Activated B cell treated with CpG ODN at 0.5 μM for 24 hours (primary cell): ENCODE results near the gene AP5B1. TPM values are rescaled to one million over a fixed set of nuclear protein-coding genes. Genes with fewer than 3 reads are reported as not detected.

Experiments used
- ATAC-seq: fragments of 200-7000 bp; cut with Tn5 transposase; one replicate; pipeline ENCODE4 v1.10.0; 2021; ENCODE audit warnings: low read depth, mild to moderate bottlenecking, moderate library complexity
- CTCF ChIA-PET: fragments of 350-600 bp; sonication (Branson Sonifier 250); formaldehyde crosslinking; loops from one replicate; lab custom pipeline; 2021; ENCODE audit warnings: antibody characterized with exemption; lab: Charles Lee
- POLR2A ChIA-PET: fragments of 350-600 bp; sonication (Branson Sonifier 250); formaldehyde crosslinking; loops from one replicate; lab custom pipeline; 2021; ENCODE audit warnings: antibody characterized with exemption; lab: Charles Lee
- DNase-seq: peaks from one replicate; pipeline ENCODE4 v3.0.0; 2022
- H3K27ac Mint-ChIP-seq: one replicate; pipeline ENCODE4 v1.8.0; 2020; ENCODE audit warnings: mixed read lengths
- H3K27me3 Mint-ChIP-seq: one replicate; pipeline ENCODE4 v1.8.0; 2021; ENCODE audit warnings: mixed read lengths
- H3K36me3 Mint-ChIP-seq: one replicate; pipeline ENCODE4 v1.8.0; 2021; ENCODE audit warnings: low read depth, mixed read lengths
- H3K4me1 Mint-ChIP-seq: one replicate; pipeline ENCODE4 v1.8.0; 2021; ENCODE audit warnings: mixed read lengths
- H3K4me3 Mint-ChIP-seq: one replicate; pipeline ENCODE4 v1.8.0; 2020; ENCODE audit warnings: mild to moderate bottlenecking, mixed read lengths
- H3K9me3 Mint-ChIP-seq: one replicate; pipeline ENCODE4 v1.8.0; 2020; ENCODE audit warnings: mixed read lengths
- intact Hi-C: fragments of 100-400 bp; cut with micrococcal nuclease; formaldehyde crosslinking; loops from one replicate; pipeline ENCODE4 v1.15.1; 2024
- total RNA-seq: library from RNA; stranded (reverse); gene quantifications from 2 replicates; pipeline ENCODE4 v1.2.3, GENCODE V29; 2022
- TF ChIP-seq, protein P1 (sequence below): fragments of 200-600 bp; IDR thresholded peaks from one replicate; pipeline ENCODE4 v1.8.0; 2022; ENCODE audit warnings: antibody characterized with exemption, mild to moderate bottlenecking

AP5B1 gene
- total RNA-seq, 1 donor from 2014 or later = 20.9 TPM

DNA sequence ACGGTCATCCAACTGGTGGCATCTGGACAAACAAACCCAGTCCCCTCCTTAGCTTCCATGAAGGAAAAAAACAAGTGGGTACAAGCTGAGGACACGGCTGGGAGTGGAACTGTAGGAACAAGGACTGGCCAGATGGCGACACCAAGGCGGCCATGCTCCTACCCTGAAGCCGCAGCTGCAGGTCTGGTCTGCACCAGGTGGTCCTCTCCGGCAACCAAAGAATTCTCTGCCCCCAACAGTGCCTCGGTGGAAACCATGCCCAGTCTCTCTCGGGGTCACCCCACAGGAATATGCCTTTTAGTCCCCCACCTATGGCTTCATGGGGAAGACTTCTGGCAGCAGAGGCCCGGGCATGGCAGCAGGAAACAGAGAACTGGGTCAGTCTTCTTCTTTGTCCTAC lies 28.7 kb upstream of the AP5B1 start:
- Mint-ChIP-seq H3K4me1 (no peaks in the 10 kb centered on the region), H3K9me3 (no peaks in the 10 kb centered on the region), H3K36me3 (no peaks in the 10 kb centered on the region), H3K27ac (no peak overlapping the region), H3K27me3 (peaks cover 2% of the 10 kb centered on the region), H3K4me3 (no peak overlapping the region)
- ATAC-seq (no peak), DNase-seq (no peak)
- TF ChIP-seq, protein P1, sequence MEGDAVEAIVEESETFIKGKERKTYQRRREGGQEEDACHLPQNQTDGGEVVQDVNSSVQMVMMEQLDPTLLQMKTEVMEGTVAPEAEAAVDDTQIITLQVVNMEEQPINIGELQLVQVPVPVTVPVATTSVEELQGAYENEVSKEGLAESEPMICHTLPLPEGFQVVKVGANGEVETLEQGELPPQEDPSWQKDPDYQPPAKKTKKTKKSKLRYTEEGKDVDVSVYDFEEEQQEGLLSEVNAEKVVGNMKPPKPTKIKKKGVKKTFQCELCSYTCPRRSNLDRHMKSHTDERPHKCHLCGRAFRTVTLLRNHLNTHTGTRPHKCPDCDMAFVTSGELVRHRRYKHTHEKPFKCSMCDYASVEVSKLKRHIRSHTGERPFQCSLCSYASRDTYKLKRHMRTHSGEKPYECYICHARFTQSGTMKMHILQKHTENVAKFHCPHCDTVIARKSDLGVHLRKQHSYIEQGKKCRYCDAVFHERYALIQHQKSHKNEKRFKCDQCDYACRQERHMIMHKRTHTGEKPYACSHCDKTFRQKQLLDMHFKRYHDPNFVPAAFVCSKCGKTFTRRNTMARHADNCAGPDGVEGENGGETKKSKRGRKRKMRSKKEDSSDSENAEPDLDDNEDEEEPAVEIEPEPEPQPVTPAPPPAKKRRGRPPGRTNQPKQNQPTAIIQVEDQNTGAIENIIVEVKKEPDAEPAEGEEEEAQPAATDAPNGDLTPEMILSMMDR = no peak
- POLR2A ChIA-PET = interaction anchor here (1.2 kb wide), 1 partner anchor 147 kb away, joined by 3 read pairs; the partner anchor contains the start of gene RELA
- intact Hi-C loops = no loop called here
- CTCF ChIA-PET = interaction anchor here (1.0 kb wide), 1 partner anchor 29 kb away, joined by 3 read pairs; the partner anchor contains the start of gene AP5B1

DNA sequence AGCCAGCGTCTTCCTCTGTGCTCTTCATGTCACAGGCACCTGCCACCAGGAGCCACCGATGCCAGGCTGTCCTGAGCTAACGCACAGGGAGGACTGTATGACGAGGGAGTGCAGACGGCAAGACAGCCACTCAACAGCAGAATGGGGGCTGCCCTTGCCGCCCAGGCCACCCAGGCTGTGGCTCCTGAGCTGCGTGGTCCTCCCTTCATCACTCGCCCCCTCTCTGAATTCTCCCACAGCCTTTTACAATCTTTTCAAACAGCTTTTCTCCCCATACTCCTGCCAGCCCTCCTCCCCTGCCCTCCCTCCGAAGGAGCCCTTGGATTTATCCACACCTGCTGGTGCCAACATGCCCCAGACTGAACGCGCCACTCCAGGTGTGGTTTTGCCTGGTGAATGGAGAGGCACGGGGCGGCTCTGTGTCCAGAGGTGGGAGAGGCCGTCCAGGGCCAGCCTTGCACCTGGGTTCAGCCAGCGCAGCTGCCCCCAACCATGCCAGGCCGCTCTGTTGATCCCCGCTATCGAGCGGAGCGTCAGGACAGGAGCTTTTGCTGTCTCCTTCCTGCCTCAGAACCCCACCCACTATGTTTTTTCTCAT lies 28.1 kb upstream of the AP5B1 start:
- no peaks in the 10 kb centered on the region for H3K36me3 Mint-ChIP-seq
- CTCF ChIA-PET = interaction anchor here (1.0 to 2.1 kb wide), 2 partner anchors 10 to 28 kb away, joined by 3 to 7 read pairs; partner anchors contain the start of gene AP5B1

DNA sequence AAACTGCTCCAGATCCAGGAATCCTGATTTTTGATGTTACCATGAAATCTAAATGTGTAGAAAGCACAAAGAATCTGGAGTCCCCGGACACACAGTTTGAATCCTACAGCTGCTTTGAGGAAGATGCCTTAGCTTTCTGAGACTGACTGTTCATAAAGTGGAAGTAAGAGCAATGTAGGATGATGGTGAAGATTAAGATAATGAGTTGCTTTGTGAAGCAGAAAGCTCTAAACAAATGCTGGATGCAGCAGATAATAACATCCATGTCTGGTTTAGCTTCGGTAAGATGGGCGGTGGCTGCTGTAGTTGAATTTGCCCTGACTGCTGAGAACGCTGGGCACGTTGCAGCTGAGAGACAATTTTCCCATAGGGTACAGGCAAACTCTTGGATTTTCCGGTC lies 26.2 kb upstream of the AP5B1 start:
- CTCF ChIA-PET = interaction anchor here (1.0 to 2.1 kb wide), 3 partner anchors 11 to 78 kb away, joined by 4 to 7 read pairs (median 4); no protein-coding TSS in a partner anchor
- H3K27ac Mint-ChIP-seq = no peak overlapping the region
- ATAC-seq (no peak), DNase-seq (no peak)
- TF ChIP-seq, protein P1 = no peak
- no peaks in the 10 kb centered on the region for H3K9me3 Mint-ChIP-seq
- H3K27me3 Mint-ChIP-seq = peaks cover 12% of the 10 kb centered on the region
- H3K36me3 Mint-ChIP-seq = no peaks in the 10 kb centered on the region
- POLR2A ChIA-PET = interaction anchor here (0.6 to 0.9 kb wide), 3 partner anchors 190 to 706 kb away, joined by 4 to 7 read pairs (median 6); no protein-coding TSS in a partner anchor
- no peak overlapping the region for H3K4me3 Mint-ChIP-seq
- intact Hi-C loops = no loop called here
- peaks cover 7% of the 10 kb centered on the region for H3K4me1 Mint-ChIP-seq

More for the DNA sequence above, 28.1 kb upstream of the AP5B1 start:
- intact Hi-C loops = no loop called here
- Mint-ChIP-seq H3K27me3 (peaks cover 3% of the 10 kb centered on the region), H3K4me1 (no peaks in the 10 kb centered on the region), H3K9me3 (no peaks in the 10 kb centered on the region), H3K27ac (no peak overlapping the region), H3K4me3 (no peak overlapping the region)
- TF ChIP-seq, protein P1 = no peak
- ATAC-seq (no peak), DNase-seq (no peak)
- POLR2A ChIA-PET = interaction anchor here (1.2 kb wide), 1 partner anchor 146 kb away, joined by 3 read pairs; the partner anchor contains the start of gene RELA

DNA sequence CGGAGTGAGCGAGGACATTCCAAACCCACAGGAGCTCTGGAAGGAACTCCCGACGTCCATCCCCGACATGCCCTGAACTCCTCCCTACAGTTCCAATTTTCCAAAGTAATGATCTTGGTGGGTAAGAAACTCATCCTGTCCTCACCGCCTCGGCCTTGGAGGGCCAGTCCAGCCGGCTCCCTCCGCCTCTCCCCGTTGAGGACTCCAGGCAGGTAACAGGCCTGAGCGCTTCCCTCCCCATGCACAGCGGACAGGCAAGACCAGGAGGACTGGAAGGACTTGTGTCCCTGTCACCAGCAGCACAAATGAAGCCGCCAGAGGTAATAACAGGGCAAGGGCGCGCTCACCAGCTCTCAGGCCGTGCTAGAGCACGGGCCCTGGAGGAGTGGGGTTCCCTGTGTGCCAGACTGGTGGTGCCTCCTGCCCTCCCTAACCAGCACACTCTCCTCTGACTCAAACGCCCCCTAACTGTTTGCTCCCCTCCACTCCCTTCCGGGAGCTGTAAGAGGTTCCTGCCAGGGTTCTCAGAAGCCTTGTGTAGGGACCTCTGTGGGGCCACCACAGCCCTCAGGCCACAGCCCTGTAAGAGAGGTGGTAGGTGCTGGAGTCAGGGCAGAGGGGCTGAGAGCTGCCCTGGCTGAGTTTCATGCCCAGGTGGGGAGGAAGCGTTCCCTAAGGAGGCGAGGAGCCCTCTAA lies 23.2 kb upstream of the AP5B1 start:
- intact Hi-C loops = no loop called here
- Mint-ChIP-seq H3K9me3 (no peaks in the 10 kb centered on the region), H3K4me3 (no peak overlapping the region), H3K27me3 (peaks cover 12% of the 10 kb centered on the region), H3K4me1 (peaks cover 7% of the 10 kb centered on the region), H3K27ac (no peak overlapping the region), H3K36me3 (no peaks in the 10 kb centered on the region)
- ChIA-PET CTCF (no interaction called here), POLR2A (interaction anchor here (0.6 to 1.1 kb wide), 2 partner anchors 14 to 456 kb away, joined by 3 to 4 read pairs; no protein-coding TSS in a partner anchor)
- ATAC-seq (no peak), DNase-seq (no peak)
- TF ChIP-seq, protein P1 = no peak

DNA sequence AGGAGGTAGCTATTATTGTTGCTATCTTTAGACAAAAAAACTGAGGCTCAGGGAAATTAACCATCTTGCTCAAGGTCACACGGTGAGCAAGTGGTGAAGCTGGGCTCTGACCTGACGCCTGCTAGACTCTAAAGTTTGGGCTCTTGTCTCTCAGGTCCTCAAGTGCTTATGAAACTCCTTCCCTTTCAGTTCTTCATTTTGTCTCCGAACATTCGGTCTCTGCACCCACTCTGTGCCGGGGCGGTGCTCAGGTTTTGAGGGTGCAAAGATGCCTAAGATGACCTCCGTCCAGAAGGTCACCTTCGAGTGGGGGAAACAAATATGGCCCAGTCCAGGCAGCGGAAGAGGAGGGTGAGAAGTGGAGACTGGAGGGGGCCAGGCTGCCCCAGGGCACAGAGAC lies 22.1 kb upstream of the AP5B1 start:
- no peak overlapping the region for H3K27ac Mint-ChIP-seq
- no peak for DNase-seq
- H3K36me3 Mint-ChIP-seq = no peaks in the 10 kb centered on the region
- ChIA-PET POLR2A (interaction anchor here (0.6 to 1.0 kb wide), 5 partner anchors 10 to 163 kb away, joined by 3 to 7 read pairs (median 3); no protein-coding TSS in a partner anchor), CTCF (interaction anchor here (1.1 kb wide), 1 partner anchor 23 kb away, joined by 10 read pairs; the partner anchor contains the start of gene AP5B1)
- no peaks in the 10 kb centered on the region for H3K9me3 Mint-ChIP-seq
- H3K27me3 Mint-ChIP-seq = peaks cover 12% of the 10 kb centered on the region
- TF ChIP-seq, protein P1 = no peak
- peaks cover 7% of the 10 kb centered on the region for H3K4me1 Mint-ChIP-seq
- peak; percentile 49 for ATAC-seq
- intact Hi-C loops = no loop called here
- no peak overlapping the region for H3K4me3 Mint-ChIP-seq
